Gastrocnemius medialis (tissue), 4 donors: ENCODE data around the gene ACKR1.

ENCODE experiments used
- CTCF ChIP-seq, 5 experiments: fragments of 450-650 bp in 3 of 5; fragments of 200-600 bp in 2 of 5; sonication (generic) in 2 of 5; IDR thresholded peaks in 4 of 5; conservative IDR thresholded peaks in 1 of 5; 1 replicate in 4 of 5; 2 replicates in 1 of 5; pipeline ENCODE4 v1.5.1; 2016 to 2019; ENCODE audit warnings: antibody characterized with exemption in 5 of 5, mild to moderate bottlenecking in 3 of 5, moderate library complexity in 3 of 5
- POLR2A ChIP-seq, 2 donors: fragments of 450-650 bp; IDR thresholded peaks; one replicate each; pipeline ENCODE4 v1.6.1; 2017; ENCODE audit warnings: antibody characterized with exemption in 2 of 2, mild to moderate bottlenecking in 2 of 2, moderate library complexity in 2 of 2

GRCh38 chr1:159218649-159219636 lies 14.3 kb downstream of the ACKR1 start:
- TF ChIP-seq CTCF (IDR thresholded peaks at IDR 0.05 in 4 of 5, conservative IDR thresholded peaks at IDR 0.05 in 1 of 5) (no peak), POLR2A (IDR thresholded peaks at IDR 0.05) (no peak)
